Nephron progenitor cell (in vitro differentiated cells): ENCODE measurements around the gene LRIG1.

Experiments
- DNase-seq: peaks from one replicate; pipeline ENCODE4 v3.0.0; 2021
- H3K27ac Mint-ChIP-seq: 2 replicates; pipeline ENCODE4 v1.8.0; 2021; ENCODE audit warnings: mild to moderate bottlenecking, moderate library complexity, mixed read lengths
- H3K27me3 Mint-ChIP-seq: 2 replicates; pipeline ENCODE4 v1.8.0; 2021; ENCODE audit warnings: mild to moderate bottlenecking, low read depth, mixed read lengths; ENCODE audit not compliant: poor library complexity
- H3K36me3 Mint-ChIP-seq: 2 replicates; pipeline ENCODE4 v1.8.0; 2021; ENCODE audit warnings: low read depth, mixed read lengths
- H3K4me1 Mint-ChIP-seq: 2 replicates; pipeline ENCODE4 v1.8.0; 2021; ENCODE audit warnings: mixed read lengths
- H3K4me3 Mint-ChIP-seq: 2 replicates; pipeline ENCODE4 v1.8.0; 2021; ENCODE audit warnings: mild to moderate bottlenecking, moderate library complexity, mixed read lengths
- H3K9me3 Mint-ChIP-seq: 2 replicates; pipeline ENCODE4 v1.8.0; 2021; ENCODE audit warnings: mild to moderate bottlenecking, moderate library complexity, mixed read lengths
- TF ChIP-seq, protein P1 (sequence below): fragments of 200-600 bp; sonication (generic); IDR thresholded peaks from 2 replicates; pipeline ENCODE4 v1.5.0; 2021; ENCODE audit warnings: antibody characterized with exemption

LRIG1 gene

DNA sequence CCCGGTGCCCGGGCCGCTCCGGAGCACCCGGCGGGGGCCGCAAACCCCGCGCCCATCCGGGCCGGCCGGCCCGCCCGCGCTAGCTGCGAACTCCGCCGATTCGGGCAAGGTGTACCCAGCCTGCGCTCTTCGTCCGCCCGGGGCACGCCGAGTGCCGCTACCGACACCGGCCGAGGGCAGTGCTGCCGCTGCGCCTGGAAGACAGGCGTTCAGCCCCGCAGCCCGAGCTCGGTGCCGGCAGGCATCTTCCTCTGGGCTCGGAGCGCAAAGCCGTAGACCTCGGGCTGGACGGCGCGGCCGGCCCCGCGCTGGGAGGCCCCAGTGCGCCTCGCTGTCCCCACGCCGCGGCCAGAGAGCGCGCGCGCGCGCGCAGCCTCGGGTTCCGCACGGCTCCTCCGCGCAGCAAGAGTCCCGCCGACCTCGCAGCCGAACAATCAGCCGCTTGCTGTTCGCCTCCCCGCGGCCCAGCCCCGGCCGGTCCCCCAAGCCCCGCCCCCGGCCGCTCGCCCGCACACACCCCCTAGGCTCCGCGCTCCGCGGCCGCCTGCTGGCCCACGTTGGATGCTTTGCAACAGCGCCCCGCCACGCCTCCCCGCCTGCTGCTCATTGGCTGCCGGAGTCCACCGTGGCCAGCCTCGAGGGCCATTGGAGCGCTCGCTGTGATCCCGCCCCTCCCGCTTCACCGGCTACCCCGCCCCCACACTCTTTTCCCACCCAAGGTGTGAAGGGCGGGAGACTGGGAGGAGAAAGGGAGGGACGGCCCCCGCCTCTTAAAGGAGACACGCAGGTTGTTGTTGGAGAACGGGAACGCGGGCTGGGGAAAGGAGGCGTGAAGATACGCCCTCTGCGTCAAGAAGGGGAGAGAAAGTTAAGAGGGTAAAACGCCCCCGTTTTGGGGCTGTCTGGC, at the start of gene LRIG1:
TSS of gene LRIG1 (minus strand) at position 447 of the 907 bp plus-strand sequence. CDS start 615 bp downstream, outside the sequence.
- Mint-ChIP-seq H3K4me3 (peak within 1 kb of the TSS; percentile 96), H3K9me3 (no peaks in the 10 kb centered on the region), H3K4me1 (peaks cover 88% of the 10 kb centered on the region), H3K27ac (no peak within 1 kb of the TSS), H3K27me3 (peaks cover 13% of the 10 kb centered on the region), H3K36me3 (no peaks in the 10 kb centered on the region)
- DNase-seq: peak; percentile 100
- TF ChIP-seq, protein P1, sequence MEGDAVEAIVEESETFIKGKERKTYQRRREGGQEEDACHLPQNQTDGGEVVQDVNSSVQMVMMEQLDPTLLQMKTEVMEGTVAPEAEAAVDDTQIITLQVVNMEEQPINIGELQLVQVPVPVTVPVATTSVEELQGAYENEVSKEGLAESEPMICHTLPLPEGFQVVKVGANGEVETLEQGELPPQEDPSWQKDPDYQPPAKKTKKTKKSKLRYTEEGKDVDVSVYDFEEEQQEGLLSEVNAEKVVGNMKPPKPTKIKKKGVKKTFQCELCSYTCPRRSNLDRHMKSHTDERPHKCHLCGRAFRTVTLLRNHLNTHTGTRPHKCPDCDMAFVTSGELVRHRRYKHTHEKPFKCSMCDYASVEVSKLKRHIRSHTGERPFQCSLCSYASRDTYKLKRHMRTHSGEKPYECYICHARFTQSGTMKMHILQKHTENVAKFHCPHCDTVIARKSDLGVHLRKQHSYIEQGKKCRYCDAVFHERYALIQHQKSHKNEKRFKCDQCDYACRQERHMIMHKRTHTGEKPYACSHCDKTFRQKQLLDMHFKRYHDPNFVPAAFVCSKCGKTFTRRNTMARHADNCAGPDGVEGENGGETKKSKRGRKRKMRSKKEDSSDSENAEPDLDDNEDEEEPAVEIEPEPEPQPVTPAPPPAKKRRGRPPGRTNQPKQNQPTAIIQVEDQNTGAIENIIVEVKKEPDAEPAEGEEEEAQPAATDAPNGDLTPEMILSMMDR: no peak

DNA sequence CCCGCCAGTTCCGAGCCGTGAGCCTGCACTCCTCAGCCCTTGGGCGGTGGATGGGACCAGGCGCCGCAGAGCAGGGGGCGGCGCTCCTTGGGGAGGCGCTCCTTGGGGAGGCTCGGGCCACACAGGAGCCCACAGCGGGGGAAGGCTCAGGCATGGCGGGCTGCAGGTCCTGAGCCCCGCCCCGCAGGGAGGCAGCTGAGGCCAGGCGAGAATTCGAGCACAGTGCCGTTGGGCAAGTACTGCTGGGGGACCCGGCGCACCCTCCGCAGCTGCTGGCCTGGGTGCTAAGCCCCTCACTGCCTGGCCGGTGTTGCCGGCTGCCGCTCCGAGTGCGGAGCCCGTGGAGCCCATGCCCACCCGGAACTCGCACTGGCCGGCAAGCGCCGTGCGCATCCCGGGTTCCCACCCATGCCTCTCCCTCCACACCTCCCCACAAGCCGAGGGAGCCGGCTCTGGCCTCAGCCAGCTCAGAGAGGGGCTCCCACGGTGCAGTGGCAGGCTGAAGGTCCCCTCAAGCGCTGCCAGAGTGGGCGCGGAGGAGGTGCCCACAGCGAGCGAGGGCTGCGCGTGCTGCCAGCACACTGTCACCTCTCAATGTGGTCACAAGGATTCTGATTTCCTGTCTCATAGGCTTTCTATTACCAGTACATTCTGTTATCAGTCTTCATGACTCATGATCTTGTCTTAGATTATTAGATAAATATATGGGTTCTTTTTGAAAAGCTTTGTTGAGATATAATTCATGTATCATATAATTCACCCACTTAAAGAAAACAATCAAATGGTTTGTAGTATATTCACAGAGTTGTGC, 44.0 kb upstream of the LRIG1 start:
- H3K9me3 Mint-ChIP-seq: peaks cover 13% of the 10 kb centered on the region
- TF ChIP-seq, protein P1: no peak
- no peaks in the 10 kb centered on the region for H3K27me3 Mint-ChIP-seq
- no peak overlapping the region for H3K4me3 Mint-ChIP-seq
- no peak overlapping the region for H3K27ac Mint-ChIP-seq
- no peaks in the 10 kb centered on the region for H3K4me1 Mint-ChIP-seq
- DNase-seq: no peak
- H3K36me3 Mint-ChIP-seq: no peaks in the 10 kb centered on the region

DNA sequence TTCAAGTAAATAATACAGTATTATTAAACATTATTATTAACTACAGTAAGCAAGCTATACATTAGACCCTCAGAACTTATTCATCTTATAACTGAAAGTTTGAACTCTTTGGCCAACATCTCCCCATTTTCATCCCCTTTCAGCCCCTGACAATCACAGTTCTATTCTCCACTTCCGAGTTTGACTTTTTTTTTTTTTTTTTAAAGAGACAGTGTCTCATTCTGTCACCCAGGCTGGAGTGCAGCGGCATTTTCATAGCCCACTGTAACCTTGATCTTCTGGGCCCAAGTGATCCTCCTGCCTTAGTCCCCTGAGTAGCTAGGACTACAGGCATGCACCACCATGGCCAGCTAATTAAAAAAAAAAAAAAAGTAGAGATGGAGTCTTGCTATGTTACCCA, 41.3 kb upstream of the LRIG1 start:
- H3K27ac Mint-ChIP-seq: no peak overlapping the region
- H3K36me3 Mint-ChIP-seq: no peaks in the 10 kb centered on the region
- H3K4me1 Mint-ChIP-seq: peaks cover 13% of the 10 kb centered on the region
- H3K4me3 Mint-ChIP-seq: no peak overlapping the region
- TF ChIP-seq, protein P1: no peak
- H3K27me3 Mint-ChIP-seq: no peaks in the 10 kb centered on the region
- H3K9me3 Mint-ChIP-seq: peaks cover 13% of the 10 kb centered on the region
- no peak for DNase-seq

GRCh38 chr3:66539466-66539989, 38.7 kb upstream of the LRIG1 start:
- Mint-ChIP-seq H3K4me3 (no peak overlapping the region), H3K27me3 (peaks cover 3% of the 10 kb centered on the region)
- TF ChIP-seq, protein P1: no peak

DNA sequence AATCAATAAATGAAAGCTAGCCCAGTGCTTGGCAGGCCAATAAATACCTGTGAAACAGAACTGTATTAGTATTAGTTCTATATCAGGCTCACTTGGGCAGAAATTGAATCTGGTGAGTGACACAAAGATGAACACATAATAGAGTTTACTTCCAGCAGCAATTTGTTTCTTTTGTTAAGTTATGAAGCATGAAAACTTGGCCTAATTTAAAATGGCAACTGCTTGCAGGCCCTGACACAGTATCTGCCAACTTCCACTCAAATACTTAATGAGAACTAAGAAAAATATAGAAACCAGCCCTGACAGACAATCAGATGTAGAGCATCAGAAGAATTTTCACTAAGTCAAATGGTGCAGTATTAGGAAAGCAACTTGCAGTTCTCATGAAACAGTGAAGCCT, 37.6 kb upstream of the LRIG1 start:
- H3K36me3 Mint-ChIP-seq: no peaks in the 10 kb centered on the region
- no peak overlapping the region for H3K4me3 Mint-ChIP-seq
- peaks cover 25% of the 10 kb centered on the region for H3K4me1 Mint-ChIP-seq
- H3K27me3 Mint-ChIP-seq: peaks cover 6% of the 10 kb centered on the region
- no peak for DNase-seq
- TF ChIP-seq, protein P1: no peak
- peaks cover 5% of the 10 kb centered on the region for H3K9me3 Mint-ChIP-seq
- no peak overlapping the region for H3K27ac Mint-ChIP-seq

More at GRCh38 chr3:66539466-66539989, 38.7 kb upstream of the LRIG1 start:
- H3K4me1 Mint-ChIP-seq: peaks cover 16% of the 10 kb centered on the region
- DNase-seq: no peak
- peaks cover 13% of the 10 kb centered on the region for H3K9me3 Mint-ChIP-seq
- H3K36me3 Mint-ChIP-seq: no peaks in the 10 kb centered on the region
- H3K27ac Mint-ChIP-seq: peak overlapping the region; percentile 82
